Measurements from ENCODE around the gene PCNP. TPM values are rescaled to one million over a fixed set of nuclear protein-coding genes. Genes with fewer than 3 reads are reported as not detected.

The PCNP gene
- total and polyA plus RNA-seq, 9 of the 15 experiments (the other 6 are each of a cell fraction or from before 2014, with no cell fraction given) = 54.3 to 170 (median 150) TPM

DNA sequence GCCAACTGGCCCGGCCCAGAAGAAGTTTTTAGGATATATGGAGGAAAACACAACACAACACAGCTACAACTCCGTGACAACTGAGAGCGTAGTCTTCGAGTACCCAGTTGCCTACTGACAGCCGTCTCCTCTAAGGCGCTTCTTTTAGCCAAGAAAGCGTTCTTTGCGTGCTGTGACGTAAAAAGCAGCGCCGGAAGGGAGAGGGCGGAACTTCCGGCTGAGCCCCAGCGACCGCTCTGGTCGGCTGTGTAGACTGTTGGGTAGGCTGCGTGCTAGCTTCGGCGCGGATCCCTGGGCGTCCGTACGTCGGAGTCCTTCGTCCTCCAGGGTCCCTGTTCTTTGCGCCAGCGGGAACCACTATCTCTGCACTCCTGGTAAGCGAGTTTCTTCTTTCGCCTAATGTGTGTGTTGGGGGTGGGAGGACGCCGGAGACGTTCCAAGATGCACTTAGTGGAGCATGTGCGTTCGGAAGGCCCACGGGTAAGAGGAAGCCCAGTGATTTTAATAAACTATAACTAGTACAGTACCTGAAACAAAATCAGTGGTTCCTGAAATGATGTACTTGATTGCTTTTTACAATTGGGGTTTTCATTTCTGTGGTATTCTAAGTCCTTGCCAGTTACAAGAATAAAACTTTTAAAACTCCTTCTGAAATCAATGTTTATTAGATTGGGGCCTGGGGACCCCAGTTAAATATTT, 12.2 kb upstream of the PCNP start, which contains the start of gene TRMT10C (continued):
- TF ChIP-seq ZNF12 (CRISPR knock-in tag; IDR thresholded peaks at IDR 0.05) (no peak), RCOR1 (IDR thresholded peaks at IDR 0.05; ENCODE audit: borderline replicate concordance in 1 of 2, low read depth in 2 of 2, low read length in 2 of 2) (peak in 1 of 2 experiments; percentile 18; a peak in 1 of 4 replicates), HEY1 (CRISPR knock-in tag; IDR thresholded peaks at IDR 0.05; ENCODE audit: borderline replicate concordance) (no peak), HNRNPH1 (optimal IDR thresholded peaks at IDR 0.05; ENCODE audit: low read depth, low read length) (no peak), POLR2AphosphoS2 (IDR thresholded peaks at IDR 0.05; ENCODE audit: low read length) (no peak), NCOA1 (IDR thresholded peaks at IDR 0.05; ENCODE audit: low read depth) (no peak; the same call in 1 of the 2 replicates), MAZ (CRISPR knock-in tag; conservative IDR thresholded peaks at IDR 0.05 in 1 of 2, IDR thresholded peaks at IDR 0.05 in 1 of 2) (peak; percentile 27 to 39; a peak in 2 of 4 replicates), CHD1 (IDR thresholded peaks at IDR 0.05; ENCODE audit: low read length) (peak; percentile 56), ZNF146 (CRISPR knock-in tag; IDR thresholded peaks at IDR 0.05; ENCODE audit: unreplicated experiment) (no peak), ZFP36 (IDR thresholded peaks at IDR 0.05; ENCODE audit: low read depth, low read length, partially characterized antibody) (no peak)
- TF ChIP-seq, protein P1, sequence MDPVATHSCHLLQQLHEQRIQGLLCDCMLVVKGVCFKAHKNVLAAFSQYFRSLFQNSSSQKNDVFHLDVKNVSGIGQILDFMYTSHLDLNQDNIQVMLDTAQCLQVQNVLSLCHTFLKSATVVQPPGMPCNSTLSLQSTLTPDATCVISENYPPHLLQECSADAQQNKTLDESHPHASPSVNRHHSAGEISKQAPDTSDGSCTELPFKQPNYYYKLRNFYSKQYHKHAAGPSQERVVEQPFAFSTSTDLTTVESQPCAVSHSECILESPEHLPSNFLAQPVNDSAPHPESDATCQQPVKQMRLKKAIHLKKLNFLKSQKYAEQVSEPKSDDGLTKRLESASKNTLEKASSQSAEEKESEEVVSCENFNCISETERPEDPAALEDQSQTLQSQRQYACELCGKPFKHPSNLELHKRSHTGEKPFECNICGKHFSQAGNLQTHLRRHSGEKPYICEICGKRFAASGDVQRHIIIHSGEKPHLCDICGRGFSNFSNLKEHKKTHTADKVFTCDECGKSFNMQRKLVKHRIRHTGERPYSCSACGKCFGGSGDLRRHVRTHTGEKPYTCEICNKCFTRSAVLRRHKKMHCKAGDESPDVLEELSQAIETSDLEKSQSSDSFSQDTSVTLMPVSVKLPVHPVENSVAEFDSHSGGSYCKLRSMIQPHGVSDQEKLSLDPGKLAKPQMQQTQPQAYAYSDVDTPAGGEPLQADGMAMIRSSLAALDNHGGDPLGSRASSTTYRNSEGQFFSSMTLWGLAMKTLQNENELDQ (CRISPR knock-in tag; IDR thresholded peaks at IDR 0.05; ENCODE audit: borderline replicate concordance) = no peak
- TF ChIP-seq, protein P2, sequence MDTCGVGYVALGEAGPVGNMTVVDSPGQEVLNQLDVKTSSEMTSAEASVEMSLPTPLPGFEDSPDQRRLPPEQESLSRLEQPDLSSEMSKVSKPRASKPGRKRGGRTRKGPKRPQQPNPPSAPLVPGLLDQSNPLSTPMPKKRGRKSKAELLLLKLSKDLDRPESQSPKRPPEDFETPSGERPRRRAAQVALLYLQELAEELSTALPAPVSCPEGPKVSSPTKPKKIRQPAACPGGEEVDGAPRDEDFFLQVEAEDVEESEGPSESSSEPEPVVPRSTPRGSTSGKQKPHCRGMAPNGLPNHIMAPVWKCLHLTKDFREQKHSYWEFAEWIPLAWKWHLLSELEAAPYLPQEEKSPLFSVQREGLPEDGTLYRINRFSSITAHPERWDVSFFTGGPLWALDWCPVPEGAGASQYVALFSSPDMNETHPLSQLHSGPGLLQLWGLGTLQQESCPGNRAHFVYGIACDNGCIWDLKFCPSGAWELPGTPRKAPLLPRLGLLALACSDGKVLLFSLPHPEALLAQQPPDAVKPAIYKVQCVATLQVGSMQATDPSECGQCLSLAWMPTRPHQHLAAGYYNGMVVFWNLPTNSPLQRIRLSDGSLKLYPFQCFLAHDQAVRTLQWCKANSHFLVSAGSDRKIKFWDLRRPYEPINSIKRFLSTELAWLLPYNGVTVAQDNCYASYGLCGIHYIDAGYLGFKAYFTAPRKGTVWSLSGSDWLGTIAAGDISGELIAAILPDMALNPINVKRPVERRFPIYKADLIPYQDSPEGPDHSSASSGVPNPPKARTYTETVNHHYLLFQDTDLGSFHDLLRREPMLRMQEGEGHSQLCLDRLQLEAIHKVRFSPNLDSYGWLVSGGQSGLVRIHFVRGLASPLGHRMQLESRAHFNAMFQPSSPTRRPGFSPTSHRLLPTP (IDR thresholded peaks at IDR 0.05; ENCODE audit: borderline replicate concordance, extremely low read depth, insufficient read length) = no peak
- TF ChIP-seq, protein P3, sequence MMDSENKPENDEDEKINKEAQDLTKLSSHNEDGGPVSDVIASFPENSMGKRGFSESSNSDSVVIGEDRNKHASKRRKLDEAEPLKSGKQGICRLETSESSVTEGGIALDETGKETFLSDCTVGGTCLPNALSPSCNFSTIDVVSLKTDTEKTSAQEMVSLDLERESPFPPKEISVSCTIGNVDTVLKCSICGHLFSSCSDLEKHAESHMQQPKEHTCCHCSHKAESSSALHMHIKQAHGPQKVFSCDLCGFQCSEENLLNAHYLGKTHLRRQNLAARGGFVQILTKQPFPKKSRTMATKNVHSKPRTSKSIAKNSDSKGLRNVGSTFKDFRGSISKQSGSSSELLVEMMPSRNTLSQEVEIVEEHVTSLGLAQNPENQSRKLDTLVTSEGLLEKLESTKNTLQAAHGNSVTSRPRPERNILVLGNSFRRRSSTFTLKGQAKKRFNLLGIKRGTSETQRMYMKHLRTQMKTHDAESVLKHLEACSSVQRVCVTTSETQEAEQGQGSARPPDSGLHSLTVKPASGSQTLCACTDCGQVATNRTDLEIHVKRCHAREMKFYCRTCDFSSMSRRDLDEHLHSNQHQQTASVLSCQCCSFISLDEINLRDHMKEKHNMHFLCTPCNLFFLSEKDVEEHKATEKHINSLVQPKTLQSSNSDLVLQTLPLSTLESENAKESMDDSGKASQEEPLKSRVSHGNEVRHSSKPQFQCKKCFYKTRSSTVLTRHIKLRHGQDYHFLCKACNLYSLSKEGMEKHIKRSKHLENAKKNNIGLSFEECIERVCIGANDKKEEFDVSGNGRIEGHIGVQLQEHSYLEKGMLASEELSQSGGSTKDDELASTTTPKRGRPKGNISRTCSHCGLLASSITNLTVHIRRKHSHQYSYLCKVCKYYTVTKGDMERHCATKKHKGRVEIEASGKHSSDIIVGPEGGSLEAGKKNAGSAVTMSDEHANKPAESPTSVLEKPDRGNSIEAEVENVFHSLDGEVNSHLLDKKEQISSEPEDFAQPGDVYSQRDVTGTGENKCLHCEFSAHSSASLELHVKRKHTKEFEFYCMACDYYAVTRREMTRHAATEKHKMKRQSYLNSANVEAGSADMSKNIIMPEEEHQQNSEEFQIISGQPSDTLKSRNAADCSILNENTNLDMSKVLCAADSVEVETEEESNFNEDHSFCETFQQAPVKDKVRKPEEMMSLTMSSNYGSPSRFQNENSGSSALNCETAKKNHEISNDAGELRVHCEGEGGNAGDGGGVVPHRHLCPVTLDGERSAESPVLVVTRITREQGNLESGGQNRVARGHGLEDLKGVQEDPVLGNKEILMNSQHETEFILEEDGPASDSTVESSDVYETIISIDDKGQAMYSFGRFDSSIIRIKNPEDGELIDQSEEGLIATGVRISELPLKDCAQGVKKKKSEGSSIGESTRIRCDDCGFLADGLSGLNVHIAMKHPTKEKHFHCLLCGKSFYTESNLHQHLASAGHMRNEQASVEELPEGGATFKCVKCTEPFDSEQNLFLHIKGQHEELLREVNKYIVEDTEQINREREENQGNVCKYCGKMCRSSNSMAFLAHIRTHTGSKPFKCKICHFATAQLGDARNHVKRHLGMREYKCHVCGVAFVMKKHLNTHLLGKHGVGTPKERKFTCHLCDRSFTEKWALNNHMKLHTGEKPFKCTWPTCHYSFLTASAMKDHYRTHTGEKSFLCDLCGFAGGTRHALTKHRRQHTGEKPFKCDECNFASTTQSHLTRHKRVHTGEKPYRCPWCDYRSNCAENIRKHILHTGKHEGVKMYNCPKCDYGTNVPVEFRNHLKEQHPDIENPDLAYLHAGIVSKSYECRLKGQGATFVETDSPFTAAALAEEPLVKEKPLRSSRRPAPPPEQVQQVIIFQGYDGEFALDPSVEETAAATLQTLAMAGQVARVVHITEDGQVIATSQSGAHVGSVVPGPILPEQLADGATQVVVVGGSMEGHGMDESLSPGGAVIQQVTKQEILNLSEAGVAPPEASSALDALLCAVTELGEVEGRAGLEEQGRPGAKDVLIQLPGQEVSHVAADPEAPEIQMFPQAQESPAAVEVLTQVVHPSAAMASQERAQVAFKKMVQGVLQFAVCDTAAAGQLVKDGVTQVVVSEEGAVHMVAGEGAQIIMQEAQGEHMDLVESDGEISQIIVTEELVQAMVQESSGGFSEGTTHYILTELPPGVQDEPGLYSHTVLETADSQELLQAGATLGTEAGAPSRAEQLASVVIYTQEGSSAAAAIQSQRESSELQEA (IDR thresholded peaks at IDR 0.05; ENCODE audit: low read depth) = no peak

All from K562 (cell line).